K562 (cell line): ENCODE results near the gene FLCN. TPM values are rescaled to one million over a fixed set of nuclear protein-coding genes. Genes with fewer than 3 reads are reported as not detected.

ENCODE experiments used
- ATF4 ChIP-seq: fragments of 450-650 bp; formaldehyde crosslinking; IDR thresholded peaks from 2 replicates; pipeline ENCODE4 v1.4.0; 2022; ENCODE audit warnings: mild to moderate bottlenecking, moderate library complexity
- CHD7 ChIP-seq: fragments of 200-600 bp; sonication (generic); IDR thresholded peaks from one replicate; pipeline ENCODE4 v1.6.1; 2012; ENCODE audit warnings: mild to moderate bottlenecking, low read depth, low read length, inconsistent platforms
- SMARCB1 ChIP-seq: IDR thresholded peaks from 2 replicates; pipeline ENCODE4 v1.6.1; 2011; ENCODE audit warnings: improper control_type of control experiment, low read depth; ENCODE audit not compliant: insufficient read length
- polyA plus RNA-seq, 8 experiments: library from polyadenylated mRNA; depleted of rRNA in 4 of 8; stranded (reverse) in 5 of 8; unstranded in 3 of 8; fragments of >200 nt; fragmentation: Nextera tagmentation in 2 of 8; fragmentation: Illumina TruSeq in 1 of 8; extraction: Ambion mirVana in 2 of 8; extraction: Trizol in 1 of 8; gene quantifications; 2 replicates each; pipeline versions ENCODE4 v1.2.1 to v1.2.3, GENCODE V29; 2011 to 2014; ENCODE audit warnings: inconsistent platforms in 1 of 8, missing spikeins in 1 of 8
- total RNA-seq, 7 experiments: library from RNA; depleted of rRNA in 6 of 7; stranded (reverse); fragments of >200 nt in 6 of 7; fragmentation: Illumina TruSeq in 2 of 7; extraction: Trizol in 2 of 7; gene quantifications; 2 replicates each; pipeline versions ENCODE4 v1.2.1 to v1.2.3, GENCODE V29; 2011 to 2021; ENCODE audit warnings: low replicate concordance in 1 of 7

FLCN gene
- total and polyA plus RNA-seq, 9 of the 15 experiments (the other 6 are each of a cell fraction or from before 2014, with no cell fraction given) = 1.6 to 33.5 (median 10.9) TPM

- TF ChIP-seq CHD7 (no peak), ATF4 (CRISPR knock-in tag) (no peak), SMARCB1 (no peak)
These were observed 68.6 kb downstream of the FLCN start (continued) for GRCh38 chr17:17168401-17168800.
